ENCODE measurements around the gene PCMT1. TPM values are rescaled to one million over a fixed set of nuclear protein-coding genes. Genes with fewer than 3 reads are reported as not detected.

PCMT1 gene
- total RNA-seq, 1 donor from 2014 or later: 166 TPM

DNA sequence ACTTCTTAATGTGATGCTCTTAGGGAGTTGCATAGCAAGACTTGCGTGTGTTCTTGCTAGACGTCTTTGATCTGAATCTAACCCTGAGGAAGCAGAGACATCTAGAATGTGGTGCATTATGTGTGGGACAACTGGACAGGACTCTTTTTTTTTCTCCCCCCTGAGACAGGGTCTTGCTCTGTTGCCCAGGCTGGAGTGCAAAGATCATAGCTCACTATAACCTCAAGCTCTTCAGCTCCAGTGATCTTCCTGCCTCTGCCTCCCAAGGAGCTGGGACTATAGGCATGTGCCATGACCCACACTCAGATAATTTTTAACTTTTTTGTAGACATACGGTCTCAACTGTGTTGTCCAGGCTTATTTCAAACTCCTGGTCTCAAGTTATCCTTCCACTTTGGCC is 34.0 kb downstream of the PCMT1 start:
- DNase-seq: no peak
- Histone ChIP-seq H3K27ac (replicated peaks) (no peak overlapping the region), H3K9me3 (replicated peaks) (no peaks in the 10 kb centered on the region), H3K4me1 (peaks cover 11% of the 10 kb centered on the region), H3K27me3 (ENCODE audit: low read depth) (no peaks in the 10 kb centered on the region), H3K4me3 (no peak overlapping the region), H3K36me3 (peaks cover 22% of the 10 kb centered on the region)
- no peak for TF ChIP-seq CTCF (IDR thresholded peaks at IDR 0.05; ENCODE audit: borderline replicate concordance)
- intact Hi-C loops (cut with micrococcal nuclease): no loop called here

DNA sequence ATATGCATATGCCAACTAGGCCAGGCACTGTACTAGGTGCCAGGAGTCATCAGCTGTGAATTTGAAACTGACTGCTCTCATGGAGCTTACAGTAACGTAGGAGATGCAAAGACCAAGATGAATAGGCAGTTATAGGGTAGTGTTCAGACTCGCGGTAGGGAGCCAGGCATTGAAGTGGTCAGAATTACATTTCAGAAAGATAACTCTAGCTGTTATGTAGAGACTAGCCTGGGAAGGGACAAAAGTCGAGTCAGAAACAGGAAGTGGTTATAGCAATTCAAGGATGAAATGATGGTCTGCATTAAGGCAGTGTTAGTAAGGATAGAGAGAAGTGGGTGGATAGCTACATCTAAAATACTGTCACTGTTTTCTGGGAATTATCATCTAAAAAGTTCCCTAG is 56.6 kb downstream of the PCMT1 start:
- Histone ChIP-seq H3K27ac (replicated peaks) (no peak overlapping the region), H3K4me3 (no peak overlapping the region), H3K4me1 (no peaks in the 10 kb centered on the region), H3K9me3 (replicated peaks) (no peaks in the 10 kb centered on the region), H3K36me3 (peaks cover 42% of the 10 kb centered on the region), H3K27me3 (ENCODE audit: low read depth) (no peaks in the 10 kb centered on the region)
- TF ChIP-seq CTCF (IDR thresholded peaks at IDR 0.05; ENCODE audit: borderline replicate concordance): no peak
- DNase-seq: no peak
- intact Hi-C loops (cut with micrococcal nuclease): no loop called here

DNA sequence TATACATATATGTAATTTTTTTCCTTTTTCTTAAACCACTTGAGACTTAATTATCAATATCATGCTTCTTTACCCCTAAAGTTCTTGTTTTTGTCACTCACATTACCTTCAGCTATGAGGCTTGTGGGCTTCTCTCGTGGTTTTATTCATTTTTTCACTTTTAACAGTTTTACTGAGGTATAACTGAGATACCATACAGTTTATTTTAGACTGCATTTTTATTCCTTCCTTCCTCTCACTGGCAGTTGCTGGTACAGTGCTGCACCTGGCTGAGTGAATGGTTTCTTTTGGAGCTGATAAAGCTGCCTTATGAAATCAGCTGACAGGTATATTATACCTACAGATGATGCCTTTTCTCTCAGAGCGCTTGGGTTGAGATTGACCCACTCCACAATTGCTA is 60.3 kb downstream of the PCMT1 start:
- Histone ChIP-seq H3K36me3 (peaks cover 37% of the 10 kb centered on the region), H3K27ac (replicated peaks) (no peak overlapping the region), H3K4me1 (no peaks in the 10 kb centered on the region), H3K27me3 (ENCODE audit: low read depth) (no peaks in the 10 kb centered on the region), H3K4me3 (no peak overlapping the region), H3K9me3 (replicated peaks) (no peaks in the 10 kb centered on the region)
- intact Hi-C loops (cut with micrococcal nuclease): no loop called here
- no peak for DNase-seq
- no peak for TF ChIP-seq CTCF (IDR thresholded peaks at IDR 0.05; ENCODE audit: borderline replicate concordance)

- no peak overlapping the region for H3K4me3 ChIP-seq
- H3K27ac ChIP-seq (replicated peaks): no peak overlapping the region
- TF ChIP-seq CTCF (IDR thresholded peaks at IDR 0.05; ENCODE audit: borderline replicate concordance): no peak
- H3K9me3 ChIP-seq (replicated peaks): no peaks in the 10 kb centered on the region
- DNase-seq: no peak
- intact Hi-C loops (cut with micrococcal nuclease): no loop called here
- H3K27me3 ChIP-seq (ENCODE audit: low read depth): no peaks in the 10 kb centered on the region
- no peaks in the 10 kb centered on the region for H3K4me1 ChIP-seq
- peaks cover 29% of the 10 kb centered on the region for H3K36me3 ChIP-seq
Measured at GRCh38 chr6:149813351-149813750, 63.8 kb downstream of the PCMT1 start.

GRCh38 chr6:149815788-149816187 is 66.2 kb downstream of the PCMT1 start:
- Histone ChIP-seq H3K4me1 (no peaks in the 10 kb centered on the region), H3K36me3 (peaks cover 22% of the 10 kb centered on the region), H3K27ac (replicated peaks) (no peak overlapping the region), H3K9me3 (replicated peaks) (no peaks in the 10 kb centered on the region), H3K4me3 (no peak overlapping the region), H3K27me3 (ENCODE audit: low read depth) (no peaks in the 10 kb centered on the region)
- intact Hi-C loops (cut with micrococcal nuclease): no loop called here
- no peak for DNase-seq
- TF ChIP-seq CTCF (IDR thresholded peaks at IDR 0.05; ENCODE audit: borderline replicate concordance): no peak

DNA sequence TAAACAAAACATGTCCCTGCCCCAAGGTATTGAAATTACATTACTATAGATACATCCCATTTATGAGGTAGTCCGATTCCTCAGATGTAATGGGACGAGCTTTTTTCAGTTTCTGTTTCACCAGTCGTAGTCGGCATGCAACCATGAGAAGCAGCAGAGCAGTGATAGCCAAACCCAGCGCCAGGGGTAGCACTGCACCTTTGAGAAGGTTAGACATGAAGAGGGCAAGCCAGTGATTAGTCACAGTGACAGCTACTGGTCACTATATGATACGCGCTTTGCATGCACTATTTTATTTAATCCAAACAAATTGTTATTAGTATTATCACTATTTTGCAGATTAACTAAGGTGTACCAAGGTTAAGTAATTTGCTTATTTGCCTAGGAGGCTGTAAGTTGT is 71.0 kb downstream of the PCMT1 start:
- H3K9me3 ChIP-seq (replicated peaks): no peaks in the 10 kb centered on the region
- H3K4me3 ChIP-seq: no peak overlapping the region
- peaks cover 14% of the 10 kb centered on the region for H3K4me1 ChIP-seq
- H3K36me3 ChIP-seq: peaks cover 7% of the 10 kb centered on the region
- intact Hi-C loops (cut with micrococcal nuclease): no loop called here
- peak; percentile 10 for TF ChIP-seq CTCF (IDR thresholded peaks at IDR 0.05; ENCODE audit: borderline replicate concordance)
- no peak overlapping the region for H3K27ac ChIP-seq (replicated peaks)
- DNase-seq: no peak
- no peaks in the 10 kb centered on the region for H3K27me3 ChIP-seq (ENCODE audit: low read depth)

Measured in left ventricle myocardium inferior (tissue), 1 donor.